ENCODE data around the gene ANAPC7. TPM values are rescaled to one million over a fixed set of nuclear protein-coding genes. Genes with fewer than 3 reads are reported as not detected.

The ANAPC7 gene
- total and polyA plus RNA-seq, 2 of the 13 experiments (the other 11 are each of a cell fraction or from before 2014, with no cell fraction given) = 40.0 to 69.1 TPM

- H3K4me2 ChIP-seq (ENCODE audit: low read depth, low read length) = no peak overlapping the region
- no peak overlapping the region for H2AFZ ChIP-seq (ENCODE audit: low read length)
- no peaks in the 10 kb centered on the region for H3K27me3 ChIP-seq (ENCODE audit: control insufficient read depth in 1 of 2, insufficient read depth in 2 of 2, low read length in 2 of 2)
- intact Hi-C loops (cut with micrococcal nuclease; ENCODE audit: unreplicated experiment) (no loop called here), in situ Hi-C loops (cut with HindIII; ENCODE audit: extremely low pct_ligation_motif_present, low pct_unique_long_range_greater_than_20kb) (no loop called here)
- H3K27ac ChIP-seq (ENCODE audit: extremely low read length, insufficient read depth, low read length) = no peak overlapping the region
- TF ChIP-seq ZNF121 (CRISPR knock-in tag; IDR thresholded peaks at IDR 0.05) = peak; percentile 34; the same call in 1 of the 2 replicates
- TF ChIP-seq ZNF607 (CRISPR knock-in tag; IDR thresholded peaks at IDR 0.05; ENCODE audit: borderline replicate concordance) = no peak
- no peaks in the 10 kb centered on the region for H4K20me1 ChIP-seq (ENCODE audit: insufficient read depth, low read length)
- H3K4me1 ChIP-seq (ENCODE audit: insufficient read depth, low read length) = no peaks in the 10 kb centered on the region
- POLR2A ChIA-PET = no interaction called here
- peak; percentile 13 for ATAC-seq
- H3K36me3 ChIP-seq (replicated peaks in 1 of 2; ENCODE audit: control insufficient read depth in 1 of 2, insufficient read depth in 2 of 2, low read length in 2 of 2) = peaks cover 0 to 12% of the 10 kb centered on the region in 2 experiments; a peak in 2 of 5 replicates
- CTCF ChIA-PET (ENCODE audit: low intra/inter-chr PET ratio, low total read pairs) = interaction anchor here (1.2 to 1.4 kb wide), 2 partner anchors 77 to 248 kb away, joined by 3 to 7 read pairs; no protein-coding TSS in a partner anchor
- no peak for DNase-seq (ENCODE audit: low spot score)
- FAIRE-seq = no peak
- H3K9me3 ChIP-seq (ENCODE audit: low read length) = no peaks in the 10 kb centered on the region
- no peak overlapping the region for H3K9ac ChIP-seq (ENCODE audit: insufficient read depth, low read depth, low read length)
- 77% methylated on average over 7 of the region's 7 CpGs for WGBS (ENCODE audit: low lambda C conversion rate)
- no TSS peak for BruUV-seq (replicated peaks)
- no peaks in the 10 kb centered on the region for H3K79me2 ChIP-seq (ENCODE audit: insufficient read depth, low read length)
- no peak overlapping the region for H3K4me3 ChIP-seq (replicated peaks in 1 of 3; ENCODE audit: insufficient read depth in 1 of 3, low read depth in 2 of 3, low read length in 3 of 3)
Observed at GRCh38 chr12:110354172-110354780, 49.2 kb downstream of the ANAPC7 start.

DNA sequence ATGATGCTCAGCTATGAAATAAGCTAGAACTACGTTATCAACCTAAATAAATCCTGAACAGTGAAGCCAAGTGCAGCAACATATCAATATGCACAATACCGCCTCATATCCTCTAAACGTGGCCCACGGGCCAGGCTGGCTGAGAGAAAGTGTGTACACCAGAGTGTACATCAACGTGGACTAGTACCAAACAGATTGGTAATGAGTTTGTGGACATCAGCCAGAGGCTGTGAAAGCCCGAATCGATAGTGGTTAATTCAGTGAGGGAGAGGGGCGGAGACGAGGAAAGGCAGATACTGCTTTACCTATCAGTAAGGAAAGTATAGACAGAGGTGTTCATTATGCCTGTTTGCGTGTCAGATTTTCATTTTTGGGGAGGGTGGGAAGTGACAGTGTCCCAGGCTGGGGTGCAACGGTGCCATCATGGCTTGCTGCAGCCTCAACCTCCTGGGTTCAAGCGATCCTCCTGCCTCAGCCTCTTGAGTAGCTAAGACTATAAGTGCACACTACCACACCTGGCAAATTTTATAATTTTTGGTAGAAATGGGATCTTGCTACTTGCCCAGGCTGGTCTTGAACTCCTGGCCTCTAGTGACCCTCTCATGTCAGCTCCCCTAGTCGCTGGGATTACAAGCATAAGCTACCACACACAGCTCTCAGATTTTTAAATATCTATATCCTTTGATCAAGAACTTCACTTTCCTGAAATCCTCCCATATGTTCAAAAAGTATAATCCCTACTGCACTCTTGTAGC is 50.1 kb downstream of the ANAPC7 start:
- H3K27ac ChIP-seq (ENCODE audit: extremely low read length, insufficient read depth, low read length) = no peak overlapping the region
- no peaks in the 10 kb centered on the region for H3K9me3 ChIP-seq (ENCODE audit: low read length)
- no peaks in the 10 kb centered on the region for H4K20me1 ChIP-seq (ENCODE audit: insufficient read depth, low read length)
- intact Hi-C loops (cut with micrococcal nuclease; ENCODE audit: unreplicated experiment) = no loop called here
- ChIA-PET POLR2A (no interaction called here), CTCF (ENCODE audit: low intra/inter-chr PET ratio, low total read pairs) (no interaction called here)
- H3K27me3 ChIP-seq (ENCODE audit: control insufficient read depth in 1 of 2, insufficient read depth in 2 of 2, low read length in 2 of 2) = no peaks in the 10 kb centered on the region
- H3K79me2 ChIP-seq (ENCODE audit: insufficient read depth, low read length) = no peaks in the 10 kb centered on the region
- no peak overlapping the region for H3K4me2 ChIP-seq (ENCODE audit: low read depth, low read length)
- DNase-seq (ENCODE audit: low spot score) (no peak), ATAC-seq (no peak), FAIRE-seq (no peak)
- peaks cover 1 to 20% of the 10 kb centered on the region in 2 experiments; a peak in 2 of 5 replicates for H3K36me3 ChIP-seq (replicated peaks in 1 of 2; ENCODE audit: control insufficient read depth in 1 of 2, insufficient read depth in 2 of 2, low read length in 2 of 2)
- H3K9ac ChIP-seq (ENCODE audit: insufficient read depth, low read depth, low read length) = no peak overlapping the region
- in situ Hi-C loops (cut with HindIII; ENCODE audit: extremely low pct_ligation_motif_present, low pct_unique_long_range_greater_than_20kb) = no loop called here
- H2AFZ ChIP-seq (ENCODE audit: low read length) = no peak overlapping the region
- WGBS (ENCODE audit: low lambda C conversion rate) = 85% methylated on average over 13 of the region's 13 CpGs
- H3K4me1 ChIP-seq (ENCODE audit: insufficient read depth, low read length) = no peaks in the 10 kb centered on the region
- TF ChIP-seq ZNF567 (CRISPR knock-in tag; IDR thresholded peaks at IDR 0.05; ENCODE audit: borderline replicate concordance) (no peak), ZNF576 (CRISPR knock-in tag; IDR thresholded peaks at IDR 0.05) (no peak), DBP (CRISPR knock-in tag; IDR thresholded peaks at IDR 0.05; ENCODE audit: not compliant biosample characterization) (no peak), RBAK (CRISPR knock-in tag; IDR thresholded peaks at IDR 0.05) (no peak), MLXIP (CRISPR knock-in tag; IDR thresholded peaks at IDR 0.05; ENCODE audit: borderline replicate concordance) (no peak), ZNF558 (CRISPR knock-in tag; IDR thresholded peaks at IDR 0.05; ENCODE audit: borderline replicate concordance) (no peak), GABPA (IDR thresholded peaks at IDR 0.05; ENCODE audit: low read depth, low read length) (no peak), GABPA (CRISPR knock-in tag; IDR thresholded peaks at IDR 0.05; ENCODE audit: low read depth) (no peak)
- no peak overlapping the region for H3K4me3 ChIP-seq (replicated peaks in 1 of 3; ENCODE audit: insufficient read depth in 1 of 3, low read depth in 2 of 3, low read length in 3 of 3)
- BruUV-seq (replicated peaks) = no TSS peak

Data from HepG2 (cell line).